Raji (cell line): ENCODE data around the gene UNC93A.

Source experiments
- POLR2A ChIP-seq: IDR thresholded peaks from 2 replicates; pipeline ENCODE4 v1.6.1; 2011; ENCODE audit warnings: low read depth, low read length, control low read depth; ENCODE audit not compliant: insufficient read depth

Gene UNC93A

GRCh38 chr6:167272696-167273379, 18.3 kb upstream of the UNC93A start:
- no peak for TF ChIP-seq POLR2A

- no peak for TF ChIP-seq POLR2A
Measured at GRCh38 chr6:167274270-167274669, 16.8 kb upstream of the UNC93A start.

- TF ChIP-seq POLR2A = no peak
Measured at GRCh38 chr6:167275001-167275400, 16.1 kb upstream of the UNC93A start.

GRCh38 chr6:167275436-167275835, 15.7 kb upstream of the UNC93A start:
- no peak for TF ChIP-seq POLR2A

- TF ChIP-seq POLR2A = no peak
Measured at GRCh38 chr6:167276772-167277533, 14.2 kb upstream of the UNC93A start.

- no peak for TF ChIP-seq POLR2A
Measured at GRCh38 chr6:167279766-167280446, 11.2 kb upstream of the UNC93A start.

GRCh38 chr6:167282165-167282564, 8.9 kb upstream of the UNC93A start:
- no peak for TF ChIP-seq POLR2A

GRCh38 chr6:167285077-167285770, 5.9 kb upstream of the UNC93A start:
- TF ChIP-seq POLR2A = no peak

GRCh38 chr6:167287513-167288048, 3.5 kb upstream of the UNC93A start:
- TF ChIP-seq POLR2A = no peak

GRCh38 chr6:167291623-167292300, 647 bp downstream of the UNC93A start:
- TF ChIP-seq POLR2A = no peak

- TF ChIP-seq POLR2A = no peak
Measured at GRCh38 chr6:167292301-167293087, 1.4 kb downstream of the UNC93A start.

GRCh38 chr6:167293088-167293589, 2.0 kb downstream of the UNC93A start:
- no peak for TF ChIP-seq POLR2A

- no peak for TF ChIP-seq POLR2A
Measured at GRCh38 chr6:167293590-167294091, 2.5 kb downstream of the UNC93A start.
